Anterior cingulate cortex (tissue), 58 donors: ENCODE data around the gene VPS16.
"Not testable (repeated sequence)": the region's sequence is repeated elsewhere in the genome, so short reads cannot be mapped to it uniquely, and the experiment has no call there.

Experiments
- DNase-seq, 58 donors: peaks; one replicate each; lab custom pipeline; 2025; lab: John Stamatoyannopoulos, UW

The VPS16 gene

DNA sequence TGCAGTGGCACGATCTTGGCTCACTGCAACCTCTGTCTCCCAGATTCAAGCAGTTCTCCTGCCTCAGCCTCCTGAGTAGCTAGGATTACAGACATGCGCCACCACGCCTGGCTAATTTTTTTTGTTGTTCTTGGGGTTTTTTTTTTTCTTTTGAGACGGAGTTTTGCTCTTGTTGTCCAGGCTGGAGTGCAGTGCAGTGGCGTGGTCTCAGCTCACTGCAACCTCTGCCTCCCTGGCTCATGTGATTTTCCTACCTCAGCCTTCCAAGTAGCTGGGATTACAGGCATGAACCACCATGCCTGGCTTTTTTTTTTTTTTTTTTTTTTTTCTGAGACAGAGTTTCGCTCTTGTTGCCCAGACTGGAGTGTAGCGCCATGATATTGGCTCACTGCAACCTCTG, 9.3 kb upstream of the VPS16 start:
- DNase-seq: not testable (repeated sequence)

DNA sequence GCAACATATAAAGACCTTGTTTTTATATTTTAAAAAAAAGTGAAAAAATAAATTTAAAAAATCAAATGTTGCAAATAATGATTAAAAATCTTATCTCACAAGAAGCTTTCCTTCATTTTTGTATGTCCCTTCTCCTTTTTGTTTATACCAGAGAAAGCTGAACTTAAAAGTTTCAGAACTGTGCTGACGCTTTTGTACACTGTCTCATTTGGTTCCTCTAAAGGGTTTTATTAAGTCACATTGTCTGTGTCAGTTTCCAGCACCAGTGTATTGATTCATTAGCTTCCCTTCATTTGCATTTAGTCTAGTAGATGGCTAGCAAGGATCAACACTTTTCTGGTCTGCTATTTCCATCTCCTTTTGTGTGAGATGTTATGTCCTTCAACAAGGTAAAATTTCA, 6.8 kb upstream of the VPS16 start:
- DNase-seq: no peak

- no peak for DNase-seq
These were observed 6.0 kb upstream of the VPS16 start for GRCh38 chr20:2834401-2835110.

- DNase-seq: no peak
These were observed 5.2 kb upstream of the VPS16 start for GRCh38 chr20:2835331-2835796.

- no peak for DNase-seq
These were observed 4.5 kb upstream of the VPS16 start for GRCh38 chr20:2836035-2836434.

DNA sequence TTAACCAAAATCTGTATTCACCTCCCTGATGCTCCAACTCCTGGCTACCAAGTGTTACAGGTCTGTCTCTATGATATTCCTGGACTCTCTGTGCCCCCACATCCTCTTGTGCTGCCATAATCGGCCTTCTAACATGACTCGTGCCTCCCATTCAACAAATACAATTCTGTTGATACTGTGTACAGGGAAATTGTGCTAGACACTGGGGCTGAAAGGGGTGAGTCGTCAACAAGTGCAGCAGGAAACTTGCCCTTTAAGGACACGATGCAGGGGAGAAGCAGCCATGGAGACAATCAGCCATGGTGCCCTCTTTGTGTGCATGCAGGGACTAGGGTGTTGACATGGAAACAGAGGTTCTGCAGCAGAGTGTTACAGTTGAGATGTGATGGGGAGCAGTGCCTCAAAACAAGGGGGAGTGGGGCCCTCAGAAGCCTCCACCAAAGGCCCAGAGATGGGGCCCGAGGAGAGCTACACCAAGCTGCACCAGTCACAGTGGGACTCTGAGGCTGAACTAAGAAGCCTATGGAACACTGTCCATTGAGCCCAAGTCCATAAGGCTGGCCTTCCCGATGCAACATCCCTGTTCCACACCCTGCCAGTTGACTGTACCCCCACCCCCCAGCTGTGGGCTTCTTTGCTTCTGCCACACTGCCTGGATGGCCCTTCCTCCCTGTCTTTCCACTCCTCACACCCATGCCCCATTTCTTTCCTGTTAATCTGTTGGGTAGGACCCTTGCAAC, 3.2 kb upstream of the VPS16 start:
- no peak for DNase-seq

DNA sequence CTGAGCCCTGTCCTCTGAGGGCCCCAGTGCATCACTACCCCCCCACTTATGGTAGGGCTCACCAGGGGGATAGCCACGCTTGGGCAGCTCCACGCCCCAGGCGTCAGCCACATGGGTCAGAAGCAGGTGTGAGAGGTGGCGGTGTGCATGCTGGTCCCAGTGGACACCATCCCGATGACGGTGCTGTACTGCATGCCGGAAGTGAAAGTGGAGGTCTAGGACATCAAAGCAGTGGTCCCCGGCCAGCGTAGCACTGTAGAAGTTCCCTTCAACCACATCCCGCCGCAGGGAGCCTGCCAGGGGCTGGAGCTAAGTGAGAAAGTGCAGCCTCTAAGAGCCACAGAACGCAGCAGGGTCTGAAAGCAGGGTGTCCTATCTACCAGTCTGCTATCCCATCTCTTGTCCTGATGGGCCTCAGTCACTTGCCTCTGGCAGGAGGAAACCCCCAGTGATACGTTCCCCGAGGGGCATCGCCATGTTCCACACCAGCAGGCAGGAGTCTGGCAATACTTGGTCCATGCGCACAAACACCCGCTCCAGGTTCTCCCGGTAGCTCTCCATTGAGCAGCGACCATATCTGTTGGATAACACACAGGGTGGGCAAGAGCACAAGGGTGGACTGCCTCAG, 2.3 kb upstream of the VPS16 start:
- DNase-seq: no peak

DNA sequence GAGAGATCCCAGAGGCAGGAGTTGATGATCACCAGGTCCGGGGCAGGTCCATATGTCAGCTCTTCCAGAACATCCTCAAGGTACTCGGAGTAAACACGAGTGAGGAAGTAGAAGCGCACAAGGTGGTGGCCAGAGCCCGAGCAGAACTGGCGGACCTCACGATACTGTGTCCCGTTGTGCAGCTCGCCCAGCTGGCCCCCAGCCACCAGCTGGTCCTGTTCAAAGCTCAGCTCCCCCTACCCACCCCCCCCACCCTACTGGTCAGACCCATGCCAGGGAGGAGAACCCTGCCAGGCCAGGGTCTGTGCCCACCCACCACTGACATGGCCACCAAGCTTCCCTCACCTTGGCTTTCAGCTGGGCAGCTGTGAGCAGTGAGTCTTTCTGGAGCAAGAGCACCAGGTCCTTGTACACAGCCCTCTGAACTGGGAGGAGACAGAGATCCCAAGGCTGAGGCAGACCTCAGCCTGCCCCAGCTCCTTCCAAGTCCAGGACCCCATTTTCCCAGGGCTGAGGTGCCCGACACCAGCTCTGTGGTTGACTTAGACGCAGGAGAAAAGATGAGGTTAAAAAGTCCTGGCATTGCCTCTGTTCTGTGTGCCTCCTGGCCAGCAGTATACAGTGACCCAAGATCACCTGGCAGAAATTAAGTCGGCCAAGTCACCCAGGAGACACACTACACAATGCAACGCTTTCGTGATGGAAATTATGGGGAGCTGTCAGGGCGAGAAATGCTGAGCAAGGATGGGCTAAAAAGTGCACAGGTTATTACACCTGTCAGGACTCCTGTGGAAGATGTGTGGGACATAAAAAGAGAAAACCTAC, 1.5 kb upstream of the VPS16 start:
- DNase-seq: no peak

DNA sequence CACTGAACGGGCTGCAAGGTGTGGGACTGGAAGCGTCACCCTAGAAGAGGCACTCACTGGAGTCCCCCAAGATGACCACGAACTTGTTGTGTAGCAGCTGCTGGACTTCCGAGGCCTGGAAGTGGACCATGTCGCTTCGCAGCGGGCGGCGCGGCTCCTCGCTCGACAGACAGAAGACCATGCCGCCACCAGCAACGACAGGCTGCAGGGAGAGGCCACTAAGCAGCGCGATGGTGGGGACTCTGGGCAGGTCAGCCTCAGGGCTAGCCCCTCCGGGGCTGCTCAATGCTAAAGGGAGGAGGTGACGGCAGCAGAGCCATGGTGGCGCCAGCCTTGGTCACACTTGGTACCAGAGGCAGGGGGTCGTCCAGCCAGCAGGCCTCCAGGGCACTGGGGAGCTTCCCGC, 810 bp upstream of the VPS16 start:
- DNase-seq: peak in 1 of 58 donors; percentile 7

DNA sequence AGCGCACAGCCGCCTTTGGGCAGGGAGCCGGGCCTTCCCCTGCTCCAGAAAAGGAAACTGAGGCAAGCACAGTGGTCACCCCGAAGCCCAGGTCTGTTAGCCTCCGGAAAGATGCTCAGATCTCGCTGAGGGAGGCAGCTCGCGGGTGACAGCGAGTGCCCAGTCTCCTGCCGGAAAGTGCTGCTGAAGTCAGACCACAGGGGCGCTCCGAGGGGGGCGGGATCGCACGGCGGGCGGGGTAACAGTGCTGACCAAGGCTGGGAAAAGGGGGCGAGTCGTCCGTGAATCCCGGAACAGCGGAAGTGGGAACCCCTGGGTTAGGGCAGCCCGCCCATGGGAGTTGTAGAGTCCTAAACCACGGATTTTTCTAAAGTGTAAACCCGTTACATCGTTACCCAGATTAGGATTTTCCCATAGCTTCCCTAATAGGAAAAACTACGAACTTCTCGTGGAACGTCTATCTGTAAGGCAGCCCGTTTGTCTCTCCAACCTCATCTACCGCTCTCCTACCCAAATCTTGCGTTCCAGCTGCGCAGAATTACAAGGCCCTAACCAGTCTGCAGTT, 504 bp downstream of the VPS16 start:
- DNase-seq: peak in 27 of 58 donors; percentile 19 to 68 (median 51)

GRCh38 chr20:2845607-2846006, 5.1 kb downstream of the VPS16 start:
- no peak for DNase-seq

GRCh38 chr20:2846698-2847097, 6.2 kb downstream of the VPS16 start:
- no peak for DNase-seq

DNA sequence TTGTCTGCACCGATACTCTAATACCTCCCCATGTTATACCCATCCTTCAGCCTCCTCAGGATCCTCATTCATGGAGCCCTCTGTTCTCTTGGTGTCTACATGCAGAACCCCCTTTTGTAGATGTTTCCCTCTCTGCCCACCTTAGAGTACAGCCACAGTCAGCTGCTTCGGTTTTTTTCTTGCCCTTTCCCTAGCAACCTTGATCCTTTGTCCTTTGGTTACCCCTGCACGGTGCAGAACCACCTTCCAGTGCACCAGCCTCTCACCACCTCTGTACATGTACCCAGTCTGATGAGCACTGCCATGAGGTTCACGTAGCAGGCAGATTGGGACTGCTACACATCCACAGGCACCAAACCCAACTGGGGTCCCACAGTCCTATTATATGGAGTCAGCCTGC, 7.3 kb downstream of the VPS16 start:
- DNase-seq: no peak

GRCh38 chr20:2849529-2849928, 9.0 kb downstream of the VPS16 start:
- no peak for DNase-seq

DNA sequence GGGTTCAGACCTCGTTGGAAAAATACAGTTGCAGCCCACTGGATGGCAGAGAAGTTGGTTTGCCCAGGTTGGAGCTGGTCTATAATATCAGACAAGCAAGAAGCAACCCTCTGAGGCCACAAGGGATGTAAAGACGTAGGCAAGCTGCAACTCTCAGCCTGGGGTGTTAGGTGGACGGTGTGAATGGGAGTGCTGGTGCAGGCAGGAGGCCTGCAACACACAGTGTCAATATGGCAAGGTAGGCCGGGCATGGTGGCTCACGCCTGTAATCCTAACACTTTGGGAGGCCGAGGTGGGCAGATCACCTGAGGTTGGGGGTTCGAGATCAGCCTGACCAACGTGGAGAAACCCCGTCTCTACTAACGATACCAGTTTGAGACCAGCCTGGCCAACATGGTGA, 10.5 kb downstream of the VPS16 start:
- DNase-seq: no peak

DNA sequence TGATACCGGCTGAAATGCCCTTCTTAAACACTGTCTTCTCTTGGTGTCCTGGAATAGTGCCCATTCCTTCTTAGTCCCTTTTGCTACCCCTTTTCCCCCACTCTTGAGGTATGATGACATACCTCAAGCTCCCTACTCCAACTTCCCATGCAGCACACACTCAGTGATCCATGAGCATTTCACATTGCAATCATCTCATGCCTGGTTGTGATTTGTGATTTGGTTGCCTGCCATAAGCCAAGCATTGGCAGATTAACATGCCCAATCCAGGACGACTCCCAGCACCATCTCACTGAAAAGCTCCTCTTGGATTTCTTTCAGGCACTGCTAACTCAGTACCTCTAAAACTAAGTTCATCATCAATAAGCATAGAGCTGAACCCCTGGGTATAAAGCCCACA, 18.0 kb downstream of the VPS16 start:
- no peak for DNase-seq

DNA sequence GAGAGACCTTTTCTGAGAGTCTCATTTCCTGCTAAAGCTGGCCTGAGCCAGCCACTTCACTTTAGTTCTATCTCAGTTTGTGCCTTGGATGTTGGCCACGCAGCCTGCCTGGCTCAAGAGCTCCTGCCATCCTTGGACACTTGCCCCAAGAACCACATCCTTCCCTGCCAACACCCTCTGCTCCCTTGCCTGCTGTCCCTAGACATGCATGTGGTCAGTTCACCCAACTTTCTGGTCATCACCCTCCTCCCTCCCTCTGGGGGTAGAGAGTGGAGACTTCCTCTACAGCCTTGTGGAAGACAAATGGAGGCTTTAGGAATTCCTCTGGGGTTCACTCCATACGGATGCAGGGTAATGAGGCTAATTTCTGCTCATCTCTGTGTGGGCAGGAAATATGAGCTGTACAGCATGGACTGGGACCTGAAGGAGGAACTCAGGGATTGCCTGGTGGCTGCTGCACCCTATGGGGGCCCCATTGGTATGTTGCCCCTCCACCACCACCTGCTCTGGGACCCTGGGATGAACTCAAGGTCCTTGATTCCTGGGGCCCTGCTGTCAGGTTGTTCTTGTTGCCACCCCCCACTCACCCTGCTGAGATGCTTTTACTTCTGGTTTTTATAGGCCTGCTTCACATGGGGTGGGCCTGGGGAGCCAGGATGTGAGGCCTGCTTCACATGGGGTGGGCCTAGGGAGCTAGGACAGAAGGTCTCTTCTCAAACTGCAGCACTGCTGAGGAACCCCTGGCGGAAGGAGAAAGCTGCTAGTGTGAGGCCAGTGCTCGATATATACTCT, 19.0 kb downstream of the VPS16 start:
- peak in 19 of 58 donors; percentile 7 to 41 (median 21) for DNase-seq

- no peak for DNase-seq
These were observed 24.1 kb downstream of the VPS16 start for GRCh38 chr20:2864626-2865025.

DNA sequence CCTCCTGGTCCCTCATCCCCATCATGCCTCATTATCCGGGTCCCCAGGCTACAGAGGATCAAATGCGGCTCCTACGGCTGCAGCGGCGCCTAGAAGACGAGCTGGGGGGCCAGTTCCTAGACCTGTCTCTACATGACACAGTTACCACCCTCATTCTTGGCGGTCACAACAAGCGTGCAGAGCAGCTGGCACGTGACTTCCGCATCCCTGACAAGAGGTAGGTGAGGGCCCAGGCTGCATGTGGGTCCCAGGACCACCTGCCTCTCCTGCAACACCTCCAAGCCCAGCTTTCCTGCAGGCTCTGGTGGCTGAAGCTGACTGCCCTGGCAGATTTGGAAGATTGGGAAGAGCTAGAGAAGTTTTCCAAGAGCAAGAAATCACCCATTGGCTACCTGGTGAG, 24.6 kb downstream of the VPS16 start:
- no peak for DNase-seq

- DNase-seq: no peak
These were observed 25.1 kb downstream of the VPS16 start for GRCh38 chr20:2865630-2866029.
